Neuronal stem cell (in vitro differentiated cells): Measurements from ENCODE around the gene TSPEAR.
"Not testable (repeated sequence)": the region's sequence is repeated elsewhere in the genome, so short reads cannot be mapped to it uniquely, and the experiment has no call there.

Source experiments
- DNase-seq: peaks from one replicate; pipeline ENCODE4 v3.0.0-alpha.2; 2013; ENCODE audit warnings: low spot score
- H2AFZ ChIP-seq: one replicate; pipeline ENCODE4 v1.6.1; 2013; ENCODE audit warnings: mild to moderate bottlenecking, low read length, inconsistent platforms
- H2AK5ac ChIP-seq: 2 replicates; pipeline ENCODE4 v1.6.1; 2013; ENCODE audit warnings: low read depth, mild to moderate bottlenecking, inconsistent platforms, low read length, moderate library complexity, mixed read lengths
- H2BK120ac ChIP-seq: 2 replicates; pipeline ENCODE4 v1.6.1; 2013; ENCODE audit warnings: low read depth, mild to moderate bottlenecking, inconsistent platforms, low read length, moderate library complexity, mixed read lengths
- H2BK12ac ChIP-seq: one replicate; pipeline ENCODE4 v1.6.1; 2013; ENCODE audit warnings: low read length, inconsistent platforms
- H2BK15ac ChIP-seq: 2 replicates; pipeline ENCODE4 v1.6.1; 2013; ENCODE audit warnings: mild to moderate bottlenecking, low read length, inconsistent platforms, mixed read lengths
- H2BK5ac ChIP-seq: one replicate; pipeline ENCODE4 v1.6.1; 2013; ENCODE audit warnings: inconsistent platforms, mild to moderate bottlenecking, low read length, moderate library complexity
- H3K14ac ChIP-seq: one replicate; pipeline ENCODE4 v1.6.1; 2013; ENCODE audit warnings: low read length, inconsistent platforms
- H3K18ac ChIP-seq: 2 replicates; pipeline ENCODE4 v1.6.1; 2013; ENCODE audit warnings: low read length, inconsistent platforms
- H3K23ac ChIP-seq: 2 replicates; pipeline ENCODE4 v1.6.1; 2013; ENCODE audit warnings: low read depth, mild to moderate bottlenecking, mixed read lengths, low read length, inconsistent platforms; ENCODE audit not compliant: poor library complexity
- H3K27ac ChIP-seq: replicated peaks from 3 replicates; pipeline ENCODE4 v1.5.1; 2013; ENCODE audit warnings: low read length, inconsistent platforms
- H3K27me3 ChIP-seq, 3 experiments: 2 replicates each; pipeline ENCODE4 v1.6.1; 2013; ENCODE audit warnings: low read length in 3 of 3, mild to moderate bottlenecking in 2 of 3, inconsistent platforms in 1 of 3, low read depth in 1 of 3, mixed read lengths in 1 of 3, moderate library complexity in 1 of 3; ENCODE audit not compliant: control insufficient read depth in 3 of 3, insufficient read depth in 3 of 3
- H3K36me3 ChIP-seq, 2 donors: replicated peaks in 1 of 2; 2 replicates each; pipeline ENCODE4 v1.6.1; 2013; ENCODE audit warnings: low read length in 2 of 2; ENCODE audit not compliant: control insufficient read depth in 2 of 2, insufficient read depth in 2 of 2
- H3K4ac ChIP-seq: 2 replicates; pipeline ENCODE4 v1.6.1; 2013; ENCODE audit warnings: inconsistent platforms, mild to moderate bottlenecking, low read length, moderate library complexity
- H3K4me1 ChIP-seq, 2 donors: 1 replicate in 1 of 2; 2 replicates in 1 of 2; pipeline ENCODE4 v1.6.1; 2013; ENCODE audit warnings: low read length in 2 of 2, low read depth in 1 of 2; ENCODE audit not compliant: control insufficient read depth in 2 of 2, insufficient read depth in 1 of 2
- H3K4me2 ChIP-seq: one replicate; pipeline ENCODE4 v1.6.1; 2013; ENCODE audit warnings: mild to moderate bottlenecking, low read length, inconsistent platforms; ENCODE audit not compliant: insufficient read depth, poor library complexity, severe bottlenecking
- H3K4me3 ChIP-seq, 2 donors: 2 replicates each; pipeline ENCODE4 v1.5.1; 2013; ENCODE audit warnings: low read length in 2 of 2, mild to moderate bottlenecking in 2 of 2, inconsistent platforms in 1 of 2, moderate library complexity in 1 of 2
- H3K79me1 ChIP-seq: one replicate; pipeline ENCODE4 v1.6.1; 2013; ENCODE audit warnings: low read depth, mild to moderate bottlenecking, inconsistent platforms, low read length, moderate library complexity
- H3K9ac ChIP-seq: one replicate; pipeline ENCODE4 v1.6.1; 2013; ENCODE audit warnings: mild to moderate bottlenecking, low read depth, low read length, inconsistent platforms; ENCODE audit not compliant: poor library complexity
- H3K9me3 ChIP-seq, 2 donors: replicated peaks in 1 of 2; 2 replicates each; pipeline versions ENCODE3 to v1.6.1; 2013; ENCODE audit warnings: low read length in 2 of 2, mild to moderate bottlenecking in 2 of 2, inconsistent platforms in 1 of 2, low read depth in 1 of 2, mixed read lengths in 1 of 2, moderate library complexity in 1 of 2; ENCODE audit not compliant: control insufficient read depth in 2 of 2, insufficient read depth in 1 of 2
- H4K8ac ChIP-seq: one replicate; pipeline ENCODE4 v1.6.1; 2013; ENCODE audit warnings: low read depth, mild to moderate bottlenecking, inconsistent platforms, low read length, moderate library complexity
- H4K91ac ChIP-seq: one replicate; pipeline ENCODE4 v1.6.1; 2013; ENCODE audit warnings: low read length, low read depth, mild to moderate bottlenecking, inconsistent platforms; ENCODE audit not compliant: poor library complexity
- WGBS, 2 donors: extraction: QIAGEN DNeasy Blood & Tissue Kit; methylation state at CpG; one replicate each; pipeline ENCODE4 v1.1.7; 2013; ENCODE audit warnings: missing lambda C conversion rate in 2 of 2, mixed read lengths in 1 of 2; ENCODE audit not compliant: insufficient read length in 2 of 2, insufficient replicate concordance in 1 of 2; ENCODE audit errors: extremely low coverage in 2 of 2; 5-methylcytosine and 5-hydroxymethylcytosine counted together

Gene TSPEAR

GRCh38 chr21:44689740-44690139, 21.6 kb downstream of the TSPEAR start:
- not testable (repeated sequence) for H3K36me3 ChIP-seq, H3K4ac ChIP-seq, H3K18ac ChIP-seq, H3K14ac ChIP-seq, H3K9me3 ChIP-seq, H3K27me3 ChIP-seq, H3K4me2 ChIP-seq, H2BK12ac ChIP-seq, H4K8ac ChIP-seq, H4K91ac ChIP-seq, H3K79me1 ChIP-seq, H2BK120ac ChIP-seq, H3K23ac ChIP-seq, H3K27ac ChIP-seq, H3K9ac ChIP-seq, H2AK5ac ChIP-seq, H2BK5ac ChIP-seq, DNase-seq, H2BK15ac ChIP-seq, H2AFZ ChIP-seq, H3K4me3 ChIP-seq
- peaks cover 5 to 13% of the 10 kb centered on the region in 2 donors for H3K4me1 ChIP-seq
- WGBS, 2 donors = no CpG with 5 or more reads among the region's 3 CpGs

GRCh38 chr21:44687671-44688070, 23.7 kb downstream of the TSPEAR start:
- Histone ChIP-seq H3K14ac (peak overlapping the region; percentile 32), H3K4me2 (no peak overlapping the region), H2AK5ac (no peak overlapping the region), H3K27me3 (peaks cover 0 to 9% (median 0%) of the 10 kb centered on the region in 3 experiments), H3K18ac (no peak overlapping the region), H3K9me3 (peaks cover 0 to 1% of the 10 kb centered on the region in 2 donors), H3K4ac (no peak overlapping the region), H2BK15ac (no peak overlapping the region), H3K9ac (peak overlapping the region; percentile 76), H4K8ac (no peak overlapping the region), H3K4me3 (no peak overlapping the region), H4K91ac (no peak overlapping the region), H3K4me1 (peaks cover 5 to 13% of the 10 kb centered on the region in 2 donors), H3K23ac (no peak overlapping the region), H2BK120ac (no peak overlapping the region), H2AFZ (no peak overlapping the region), H2BK12ac (no peak overlapping the region), H3K36me3 (no peaks in the 10 kb centered on the region), H3K79me1 (no peaks in the 10 kb centered on the region), H3K27ac (no peak overlapping the region), H2BK5ac (no peak overlapping the region)
- WGBS, 2 donors = no CpG with 5 or more reads among the region's 11 CpGs
- no peak for DNase-seq

DNA sequence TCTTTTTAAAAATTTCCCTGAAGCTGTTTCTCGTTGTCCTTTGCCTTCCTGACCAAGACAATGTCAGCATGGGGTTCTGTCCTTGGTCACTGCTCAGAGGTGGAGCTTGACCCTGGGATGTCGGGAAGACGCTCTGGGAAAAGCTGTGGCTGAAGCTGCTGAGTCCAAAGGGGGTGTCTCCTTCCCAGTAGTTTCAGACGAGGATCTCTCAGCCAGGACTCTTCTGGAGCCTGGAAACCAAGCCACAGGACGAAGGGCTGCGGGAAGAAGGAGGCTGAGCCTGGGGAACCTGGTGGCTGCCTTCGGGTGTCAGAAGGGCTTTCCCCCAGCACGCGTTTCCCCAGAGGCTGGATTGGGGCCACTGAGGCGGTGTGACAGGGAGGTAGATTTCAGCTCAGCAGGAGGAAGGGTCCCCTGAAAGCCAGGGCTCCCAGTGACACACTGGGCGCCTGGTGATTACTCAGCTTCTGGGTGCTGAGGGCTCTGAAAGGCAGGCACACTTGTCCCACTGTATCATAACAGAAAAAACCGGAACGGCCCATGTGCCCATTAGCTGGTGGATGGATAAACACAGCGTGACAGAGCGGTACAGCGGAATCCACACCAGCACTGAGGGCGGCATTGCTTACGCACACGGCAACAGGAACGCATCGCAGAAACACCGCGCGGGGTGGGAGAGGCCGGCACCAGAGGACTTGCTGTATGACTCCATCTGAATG, 24.4 kb downstream of the TSPEAR start:
- no peak overlapping the region for H4K8ac ChIP-seq
- H3K79me1 ChIP-seq = no peaks in the 10 kb centered on the region
- H3K4me3 ChIP-seq = no peak overlapping the region
- no peak for DNase-seq
- no peak overlapping the region for H2AK5ac ChIP-seq
- no peak overlapping the region for H2BK15ac ChIP-seq
- H3K23ac ChIP-seq = no peak overlapping the region
- H3K18ac ChIP-seq = peak overlapping the region; percentile 20
- H3K4ac ChIP-seq = no peak overlapping the region
- peaks cover 0 to 9% (median 0%) of the 10 kb centered on the region in 3 experiments for H3K27me3 ChIP-seq
- H3K9ac ChIP-seq = no peak overlapping the region
- H4K91ac ChIP-seq = no peak overlapping the region
- no peak overlapping the region for H2BK12ac ChIP-seq
- peaks cover 5 to 13% of the 10 kb centered on the region in 2 donors for H3K4me1 ChIP-seq
- WGBS, 2 donors = no CpG with 5 or more reads among the region's 25 CpGs
- no peaks in the 10 kb centered on the region for H3K9me3 ChIP-seq
- no peak overlapping the region for H2BK5ac ChIP-seq
- no peak overlapping the region for H3K4me2 ChIP-seq
- H3K14ac ChIP-seq = no peak overlapping the region
- H2BK120ac ChIP-seq = no peak overlapping the region
- H2AFZ ChIP-seq = peak overlapping the region; percentile 12
- no peak overlapping the region for H3K27ac ChIP-seq
- H3K36me3 ChIP-seq = no peaks in the 10 kb centered on the region

GRCh38 chr21:44686000-44686781, 25.2 kb downstream of the TSPEAR start:
- H3K23ac ChIP-seq = no peak overlapping the region
- peak overlapping the region; percentile 12 for H2AFZ ChIP-seq
- H3K9ac ChIP-seq = no peak overlapping the region
- no peaks in the 10 kb centered on the region for H3K36me3 ChIP-seq
- no peak overlapping the region for H2BK120ac ChIP-seq
- H2BK15ac ChIP-seq = no peak overlapping the region
- H3K4me3 ChIP-seq = no peak overlapping the region
- no peaks in the 10 kb centered on the region for H3K79me1 ChIP-seq
- peaks cover 5 to 13% of the 10 kb centered on the region in 2 donors for H3K4me1 ChIP-seq
- H4K91ac ChIP-seq = no peak overlapping the region
- H3K4ac ChIP-seq = no peak overlapping the region
- no peak overlapping the region for H2AK5ac ChIP-seq
- no peaks in the 10 kb centered on the region for H3K9me3 ChIP-seq
- no peak for DNase-seq
- peak overlapping the region; percentile 57 for H3K18ac ChIP-seq
- no peak overlapping the region for H3K14ac ChIP-seq
- no CpG with 5 or more reads among the region's 14 CpGs for WGBS, 2 donors
- H2BK5ac ChIP-seq = no peak overlapping the region
- peaks cover 0 to 10% (median 0%) of the 10 kb centered on the region in 3 experiments for H3K27me3 ChIP-seq
- H2BK12ac ChIP-seq = no peak overlapping the region
- H3K4me2 ChIP-seq = no peak overlapping the region
- H4K8ac ChIP-seq = no peak overlapping the region
- H3K27ac ChIP-seq = no peak overlapping the region
